ENCODE data around the gene MAEA.

MAEA gene

GRCh38 chr4:1289207-1290164 is at the start of gene MAEA:
Gene MAEA (plus strand): TSS chr4:1289891. CDS start chr4:1289914, 23 bp downstream.
- H3K36me3 ChIP-seq (ENCODE audit: control insufficient read depth in 2 of 2, insufficient read depth in 2 of 2, low read length in 2 of 2): peaks cover 0 to 3% of the 10 kb centered on the region in 2 donors
- no peaks in the 10 kb centered on the region for H3K27me3 ChIP-seq (ENCODE audit: control insufficient read depth in 2 of 2, insufficient read depth in 2 of 2, low read length in 2 of 2)
- peak within 1 kb of the TSS; percentile 90 to 92 for H3K4me3 ChIP-seq (ENCODE audit: low read length in 2 of 2)
- peaks cover 18 to 23% of the 10 kb centered on the region in 2 donors for H3K4me1 ChIP-seq (ENCODE audit: control insufficient read depth in 2 of 2, insufficient read depth in 2 of 2, low read length in 2 of 2)
- H3K27ac ChIP-seq (ENCODE audit: low read depth in 2 of 2, low read length in 2 of 2): peak within 1 kb of the TSS; percentile 71 to 85
- H3K9ac ChIP-seq (ENCODE audit: low read depth in 1 of 2, low read length in 2 of 2): peak within 1 kb of the TSS; percentile 92 to 95
- no peaks in the 10 kb centered on the region for H3K9me3 ChIP-seq (ENCODE audit: control insufficient read depth in 2 of 2, low read length in 2 of 2)

- Histone ChIP-seq H3K27ac (ENCODE audit: low read depth in 2 of 2, low read length in 2 of 2) (no peak overlapping the region), H3K9me3 (ENCODE audit: control insufficient read depth in 2 of 2, low read length in 2 of 2) (no peaks in the 10 kb centered on the region), H3K36me3 (ENCODE audit: control insufficient read depth in 2 of 2, insufficient read depth in 2 of 2, low read length in 2 of 2) (peaks cover 30 to 34% of the 10 kb centered on the region in 2 donors), H3K9ac (ENCODE audit: low read depth in 1 of 2, low read length in 2 of 2) (no peak overlapping the region), H3K4me3 (ENCODE audit: low read length in 2 of 2) (no peak overlapping the region), H3K27me3 (ENCODE audit: control insufficient read depth in 2 of 2, insufficient read depth in 2 of 2, low read length in 2 of 2) (no peaks in the 10 kb centered on the region), H3K4me1 (ENCODE audit: control insufficient read depth in 2 of 2, insufficient read depth in 2 of 2, low read length in 2 of 2) (peaks cover 24 to 29% of the 10 kb centered on the region in 2 donors)
These were observed 49.8 kb upstream of the MAEA start for GRCh38 chr4:1239950-1240307.

- peaks cover 22 to 28% of the 10 kb centered on the region in 2 donors for H3K36me3 ChIP-seq (ENCODE audit: control insufficient read depth in 2 of 2, insufficient read depth in 2 of 2, low read length in 2 of 2)
- H3K4me3 ChIP-seq (ENCODE audit: low read length in 2 of 2): no peak overlapping the region
- H3K27ac ChIP-seq (ENCODE audit: low read depth in 2 of 2, low read length in 2 of 2): no peak overlapping the region
- peaks cover 32 to 36% of the 10 kb centered on the region in 2 donors for H3K4me1 ChIP-seq (ENCODE audit: control insufficient read depth in 2 of 2, insufficient read depth in 2 of 2, low read length in 2 of 2)
- H3K9ac ChIP-seq (ENCODE audit: low read depth in 1 of 2, low read length in 2 of 2): no peak overlapping the region
- H3K9me3 ChIP-seq (ENCODE audit: control insufficient read depth in 2 of 2, low read length in 2 of 2): no peaks in the 10 kb centered on the region
- no peaks in the 10 kb centered on the region for H3K27me3 ChIP-seq (ENCODE audit: control insufficient read depth in 2 of 2, insufficient read depth in 2 of 2, low read length in 2 of 2)
These were observed 48.8 kb upstream of the MAEA start for GRCh38 chr4:1240721-1241465.

- Histone ChIP-seq H3K4me1 (ENCODE audit: control insufficient read depth in 2 of 2, insufficient read depth in 2 of 2, low read length in 2 of 2) (peaks cover 38 to 42% of the 10 kb centered on the region in 2 donors), H3K9me3 (ENCODE audit: control insufficient read depth in 2 of 2, low read length in 2 of 2) (no peaks in the 10 kb centered on the region), H3K27ac (ENCODE audit: low read depth in 2 of 2, low read length in 2 of 2) (no peak overlapping the region), H3K27me3 (ENCODE audit: control insufficient read depth in 2 of 2, insufficient read depth in 2 of 2, low read length in 2 of 2) (no peaks in the 10 kb centered on the region), H3K36me3 (ENCODE audit: control insufficient read depth in 2 of 2, insufficient read depth in 2 of 2, low read length in 2 of 2) (peaks cover 18 to 28% of the 10 kb centered on the region in 2 donors), H3K9ac (ENCODE audit: low read depth in 1 of 2, low read length in 2 of 2) (no peak overlapping the region), H3K4me3 (ENCODE audit: low read length in 2 of 2) (no peak overlapping the region)
These were observed 48.2 kb upstream of the MAEA start for GRCh38 chr4:1241466-1241935.

- Histone ChIP-seq H3K27me3 (ENCODE audit: control insufficient read depth in 2 of 2, insufficient read depth in 2 of 2, low read length in 2 of 2) (no peaks in the 10 kb centered on the region), H3K9me3 (ENCODE audit: control insufficient read depth in 2 of 2, low read length in 2 of 2) (no peaks in the 10 kb centered on the region), H3K36me3 (ENCODE audit: control insufficient read depth in 2 of 2, insufficient read depth in 2 of 2, low read length in 2 of 2) (peaks cover 15 to 24% of the 10 kb centered on the region in 2 donors), H3K4me1 (ENCODE audit: control insufficient read depth in 2 of 2, insufficient read depth in 2 of 2, low read length in 2 of 2) (peaks cover 43 to 47% of the 10 kb centered on the region in 2 donors), H3K9ac (ENCODE audit: low read depth in 1 of 2, low read length in 2 of 2) (no peak overlapping the region), H3K4me3 (ENCODE audit: low read length in 2 of 2) (no peak overlapping the region), H3K27ac (ENCODE audit: low read depth in 2 of 2, low read length in 2 of 2) (no peak overlapping the region)
These were observed 47.7 kb upstream of the MAEA start for GRCh38 chr4:1241936-1242505.

GRCh38 chr4:1242506-1243450 is 46.9 kb upstream of the MAEA start:
- Histone ChIP-seq H3K9ac (ENCODE audit: low read depth in 1 of 2, low read length in 2 of 2) (no peak overlapping the region), H3K4me1 (ENCODE audit: control insufficient read depth in 2 of 2, insufficient read depth in 2 of 2, low read length in 2 of 2) (peaks cover 48 to 51% of the 10 kb centered on the region in 2 donors), H3K36me3 (ENCODE audit: control insufficient read depth in 2 of 2, insufficient read depth in 2 of 2, low read length in 2 of 2) (peaks cover 11 to 20% of the 10 kb centered on the region in 2 donors), H3K27me3 (ENCODE audit: control insufficient read depth in 2 of 2, insufficient read depth in 2 of 2, low read length in 2 of 2) (no peaks in the 10 kb centered on the region), H3K27ac (ENCODE audit: low read depth in 2 of 2, low read length in 2 of 2) (no peak overlapping the region), H3K9me3 (ENCODE audit: control insufficient read depth in 2 of 2, low read length in 2 of 2) (no peaks in the 10 kb centered on the region), H3K4me3 (ENCODE audit: low read length in 2 of 2) (no peak overlapping the region)

- H3K27me3 ChIP-seq (ENCODE audit: control insufficient read depth in 2 of 2, insufficient read depth in 2 of 2, low read length in 2 of 2): no peaks in the 10 kb centered on the region
- no peak overlapping the region for H3K27ac ChIP-seq (ENCODE audit: low read depth in 2 of 2, low read length in 2 of 2)
- H3K36me3 ChIP-seq (ENCODE audit: control insufficient read depth in 2 of 2, insufficient read depth in 2 of 2, low read length in 2 of 2): peaks cover 11 to 16% of the 10 kb centered on the region in 2 donors
- H3K4me3 ChIP-seq (ENCODE audit: low read length in 2 of 2): no peak overlapping the region
- peaks cover 48 to 51% of the 10 kb centered on the region in 2 donors for H3K4me1 ChIP-seq (ENCODE audit: control insufficient read depth in 2 of 2, insufficient read depth in 2 of 2, low read length in 2 of 2)
- no peaks in the 10 kb centered on the region for H3K9me3 ChIP-seq (ENCODE audit: control insufficient read depth in 2 of 2, low read length in 2 of 2)
- H3K9ac ChIP-seq (ENCODE audit: low read depth in 1 of 2, low read length in 2 of 2): no peak overlapping the region
These were observed 46.1 kb upstream of the MAEA start for GRCh38 chr4:1243451-1244080.

- H3K27me3 ChIP-seq (ENCODE audit: control insufficient read depth in 2 of 2, insufficient read depth in 2 of 2, low read length in 2 of 2): no peaks in the 10 kb centered on the region
- peaks cover 48 to 51% of the 10 kb centered on the region in 2 donors for H3K4me1 ChIP-seq (ENCODE audit: control insufficient read depth in 2 of 2, insufficient read depth in 2 of 2, low read length in 2 of 2)
- H3K9me3 ChIP-seq (ENCODE audit: control insufficient read depth in 2 of 2, low read length in 2 of 2): no peaks in the 10 kb centered on the region
- H3K4me3 ChIP-seq (ENCODE audit: low read length in 2 of 2): no peak overlapping the region
- H3K36me3 ChIP-seq (ENCODE audit: control insufficient read depth in 2 of 2, insufficient read depth in 2 of 2, low read length in 2 of 2): peaks cover 11 to 16% of the 10 kb centered on the region in 2 donors
- no peak overlapping the region for H3K27ac ChIP-seq (ENCODE audit: low read depth in 2 of 2, low read length in 2 of 2)
- H3K9ac ChIP-seq (ENCODE audit: low read depth in 1 of 2, low read length in 2 of 2): no peak overlapping the region
These were observed 45.4 kb upstream of the MAEA start for GRCh38 chr4:1244081-1244977.

Data from mucosa of rectum (tissue), 2 donors.